Measurements from ENCODE around the gene UBE2D1. TPM values are rescaled to one million over a fixed set of nuclear protein-coding genes. Genes with fewer than 3 reads are reported as not detected.
"Not testable (repeated sequence)": the region's sequence is repeated elsewhere in the genome, so short reads cannot be mapped to it uniquely, and the experiment has no call there.

Gene UBE2D1
- total and polyA plus RNA-seq, 2 donors (not counting 1 experiment from before 2014, with no cell fraction given), result 12.1 to 21.4 TPM

- no peak overlapping the region for H3K9ac ChIP-seq (ENCODE audit: insufficient read depth, low read length)
- TF ChIP-seq CTCF (conservative IDR thresholded peaks at IDR 0.05 in 1 of 2, IDR thresholded peaks at IDR 0.05 in 1 of 2; ENCODE audit: low read depth in 1 of 2, low read length in 2 of 2), result peak; percentile 51 to 60
- TF ChIP-seq EZH2 (IDR thresholded peaks at IDR 0.05; ENCODE audit: low read length, missing control alignments), result no peak
Measured at GRCh38 chr10:58414270-58415041, 79.7 kb downstream of the UBE2D1 start.

GRCh38 chr10:58415757-58416156 lies 81.0 kb downstream of the UBE2D1 start:
- TF ChIP-seq CTCF (conservative IDR thresholded peaks at IDR 0.05 in 1 of 2, IDR thresholded peaks at IDR 0.05 in 1 of 2; ENCODE audit: low read depth in 1 of 2, low read length in 2 of 2) (no peak), EZH2 (IDR thresholded peaks at IDR 0.05; ENCODE audit: low read length, missing control alignments) (no peak)
- no peak overlapping the region for H3K4me3 ChIP-seq (replicated peaks in 1 of 4; ENCODE audit: control extremely low read depth in 1 of 4, insufficient read depth in 1 of 4, low read depth in 3 of 4, low read length in 4 of 4)
- no peak overlapping the region for H3K4me2 ChIP-seq (ENCODE audit: extremely low read depth, insufficient read depth, low read length)
- no peak overlapping the region for H3K27ac ChIP-seq (ENCODE audit: insufficient read depth, low read length)
- H3K9ac ChIP-seq (ENCODE audit: insufficient read depth, low read length), result no peak overlapping the region
- H3K4me1 ChIP-seq (ENCODE audit: control insufficient read depth, extremely low read depth, insufficient read depth, low read length), result peaks cover 2% of the 10 kb centered on the region
- no peaks in the 10 kb centered on the region for H3K27me3 ChIP-seq (ENCODE audit: control insufficient read depth, insufficient read depth, low read length)
- no peaks in the 10 kb centered on the region for H3K36me3 ChIP-seq (ENCODE audit: control insufficient read depth, insufficient read depth, low read length)
- H3K79me2 ChIP-seq (ENCODE audit: control insufficient read depth, insufficient read depth, low read length), result no peaks in the 10 kb centered on the region
- H2AFZ ChIP-seq (ENCODE audit: low read length), result no peak overlapping the region
- H3K9me3 ChIP-seq (ENCODE audit: control insufficient read depth, insufficient read depth, low read depth, low read length), result no peaks in the 10 kb centered on the region
- H4K20me1 ChIP-seq (ENCODE audit: control insufficient read depth, extremely low read depth, insufficient read depth, low read length), result no peaks in the 10 kb centered on the region
- no peak for DNase-seq (ENCODE audit: low read depth in 2 of 2)

More at GRCh38 chr10:58414270-58415041, 79.7 kb downstream of the UBE2D1 start:
- Histone ChIP-seq H3K79me2 (ENCODE audit: control insufficient read depth, insufficient read depth, low read length) (no peaks in the 10 kb centered on the region), H3K9me3 (ENCODE audit: control insufficient read depth, insufficient read depth, low read depth, low read length) (no peaks in the 10 kb centered on the region), H3K4me3 (replicated peaks in 1 of 4; ENCODE audit: control extremely low read depth in 1 of 4, insufficient read depth in 1 of 4, low read depth in 3 of 4, low read length in 4 of 4) (peak overlapping the region in 1 of 4 experiments; percentile 5), H3K27me3 (ENCODE audit: control insufficient read depth, insufficient read depth, low read length) (no peaks in the 10 kb centered on the region), H2AFZ (ENCODE audit: low read length) (peak overlapping the region; percentile 54), H3K27ac (ENCODE audit: insufficient read depth, low read length) (no peak overlapping the region), H3K4me1 (ENCODE audit: control insufficient read depth, extremely low read depth, insufficient read depth, low read length) (peaks cover 2% of the 10 kb centered on the region), H4K20me1 (ENCODE audit: control insufficient read depth, extremely low read depth, insufficient read depth, low read length) (no peaks in the 10 kb centered on the region), H3K4me2 (ENCODE audit: extremely low read depth, insufficient read depth, low read length) (peak overlapping the region; percentile 39), H3K36me3 (ENCODE audit: control insufficient read depth, insufficient read depth, low read length) (no peaks in the 10 kb centered on the region)
- DNase-seq (ENCODE audit: low read depth in 2 of 2), result peak; percentile 73 to 81

- H4K20me1 ChIP-seq (ENCODE audit: control insufficient read depth, extremely low read depth, insufficient read depth, low read length); H3K9me3 ChIP-seq (ENCODE audit: control insufficient read depth, insufficient read depth, low read depth, low read length); H3K27ac ChIP-seq (ENCODE audit: insufficient read depth, low read length); H2AFZ ChIP-seq (ENCODE audit: low read length); H3K4me2 ChIP-seq (ENCODE audit: extremely low read depth, insufficient read depth, low read length); H3K9ac ChIP-seq (ENCODE audit: insufficient read depth, low read length); DNase-seq (ENCODE audit: low read depth in 2 of 2); H3K36me3 ChIP-seq (ENCODE audit: control insufficient read depth, insufficient read depth, low read length); H3K79me2 ChIP-seq (ENCODE audit: control insufficient read depth, insufficient read depth, low read length); H3K4me1 ChIP-seq (ENCODE audit: control insufficient read depth, extremely low read depth, insufficient read depth, low read length); H3K4me3 ChIP-seq (replicated peaks in 1 of 4; ENCODE audit: control extremely low read depth in 1 of 4, insufficient read depth in 1 of 4, low read depth in 3 of 4, low read length in 4 of 4); H3K27me3 ChIP-seq (ENCODE audit: control insufficient read depth, insufficient read depth, low read length): not testable (repeated sequence)
Measured at GRCh38 chr10:58417902-58418301, 83.1 kb downstream of the UBE2D1 start.

Other genes starting within 250 kb of the UBE2D1 start
- 4.1 and 6.3 TPM in 2 replicates for gene IPMK, start 67.1 kb upstream of the UBE2D1 start, total RNA-seq
- 2.5 and 3.6 TPM in 2 replicates for gene IPMK, start 67.1 kb upstream of the UBE2D1 start, polyA plus RNA-seq
- gene CISD1, start 65.8 kb upstream of the UBE2D1 start, total RNA-seq, result 14.0 and 14.4 TPM in 2 replicates
- gene CISD1, start 65.8 kb upstream of the UBE2D1 start, polyA plus RNA-seq, result 39.9 and 44.4 TPM in 2 replicates
- 19.5 and 21.1 TPM in 2 replicates for gene TFAM, start 50.4 kb downstream of the UBE2D1 start, total RNA-seq
- 14.9 and 20.1 TPM in 2 replicates for gene TFAM, start 50.4 kb downstream of the UBE2D1 start, polyA plus RNA-seq
- gene BICC1, start 177.9 kb downstream of the UBE2D1 start, total RNA-seq, result 62.7 and 64.7 TPM in 2 replicates
- gene BICC1, start 177.9 kb downstream of the UBE2D1 start, polyA plus RNA-seq, result 22.2 and 22.6 TPM in 2 replicates

Measured in fibroblast of lung (primary cell).